ENCODE data around the gene EDN2.

EDN2 gene

DNA sequence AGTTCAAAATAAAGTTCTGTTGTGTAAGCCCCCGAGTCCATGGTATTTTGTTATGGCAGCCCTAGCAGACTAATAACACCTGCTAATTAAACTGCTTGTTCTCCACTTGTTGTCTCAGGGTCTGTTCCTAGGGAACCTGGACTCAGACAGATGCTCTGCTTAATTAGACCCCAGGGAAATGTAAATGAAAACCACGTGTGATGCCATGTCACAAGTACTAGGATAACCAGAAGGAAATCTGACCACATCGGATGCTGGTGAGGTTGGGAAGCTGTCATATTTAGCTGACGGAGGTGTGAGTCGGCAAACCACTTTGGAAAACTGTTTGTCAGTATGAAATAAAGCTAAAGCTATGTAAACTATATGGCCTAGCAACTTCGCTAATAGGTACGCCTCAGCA, 19.6 kb downstream of the EDN2 start:
- no peak for DNase-seq (ENCODE audit: low read depth in 2 of 2)

DNA sequence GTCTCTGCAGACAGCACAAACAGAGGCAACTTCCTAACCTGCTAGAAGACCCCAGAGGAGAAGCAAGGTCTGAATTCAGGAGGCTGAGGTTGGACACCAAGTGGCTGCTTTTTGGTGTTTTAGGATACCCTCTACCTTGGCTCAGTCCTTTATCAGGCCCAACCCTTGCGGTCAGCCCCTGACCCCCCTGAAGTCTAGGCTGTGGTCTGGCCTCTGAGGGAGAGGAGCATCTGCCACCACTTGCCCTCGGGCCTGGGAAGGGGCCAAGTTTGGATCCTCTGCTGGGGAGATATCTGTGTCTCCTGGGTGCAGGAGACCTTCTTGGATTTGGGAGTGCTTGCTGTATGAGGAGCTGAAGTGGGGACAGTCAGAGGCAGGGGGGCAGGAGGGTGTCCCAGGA, 21.0 kb downstream of the EDN2 start:
- DNase-seq (ENCODE audit: low read depth in 2 of 2): no peak

DNA sequence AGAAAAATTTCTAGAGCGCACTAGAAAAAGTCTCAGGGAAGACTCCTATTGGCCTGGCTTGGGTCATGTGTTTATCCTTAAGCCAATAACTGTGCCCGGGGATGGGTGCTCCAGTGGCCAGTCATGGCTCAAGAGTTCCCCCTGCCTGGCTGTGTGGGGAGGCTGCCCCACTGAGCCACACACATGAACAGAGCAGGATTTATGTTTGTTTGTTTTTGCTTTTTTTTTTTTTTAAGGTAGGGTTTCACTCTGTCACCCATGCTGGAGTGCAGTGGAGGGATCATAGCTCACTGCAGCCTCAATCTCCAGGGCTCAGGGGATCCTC, 21.8 kb downstream of the EDN2 start:
- DNase-seq (ENCODE audit: low read depth in 2 of 2): no peak

DNA sequence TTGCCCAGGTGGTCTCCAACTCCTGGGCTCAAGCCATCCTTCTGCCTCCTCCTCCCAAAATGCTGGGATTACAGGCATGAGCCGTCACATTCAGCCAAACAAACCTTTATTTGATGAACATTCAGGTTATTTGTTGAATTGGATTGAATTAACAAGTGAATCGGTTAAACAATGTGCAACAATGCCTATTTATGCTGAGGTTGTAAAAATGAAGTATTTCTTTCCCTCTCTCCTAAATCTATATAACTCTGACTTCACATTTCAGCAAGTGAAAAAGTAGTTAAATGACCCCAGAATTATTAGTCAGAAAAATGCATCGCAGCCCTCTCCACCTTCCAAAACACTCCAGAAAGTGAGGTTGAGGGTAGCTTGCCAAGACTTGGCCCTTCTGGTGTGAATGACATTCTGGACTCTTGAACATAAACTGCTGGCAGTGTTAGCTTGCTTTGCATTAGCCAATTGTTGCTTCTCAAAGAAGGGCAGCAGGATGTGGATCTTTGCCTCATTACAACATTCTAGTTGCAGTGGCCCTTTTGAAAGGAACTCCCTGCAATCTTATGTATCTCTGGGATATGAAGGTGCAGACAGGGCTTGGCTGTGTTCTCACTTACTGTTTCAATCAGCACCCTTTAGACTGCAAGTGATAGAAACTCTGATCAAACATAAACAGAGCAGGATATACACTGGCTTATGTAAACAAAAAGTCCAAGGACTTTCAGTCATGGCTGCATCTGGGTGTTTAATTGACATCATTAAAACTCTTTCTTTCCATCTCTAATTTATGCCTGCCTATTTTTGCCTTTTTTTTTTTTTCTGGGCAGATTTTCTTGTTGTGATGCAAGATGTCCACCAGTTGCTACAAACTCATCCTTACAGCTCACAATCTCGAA, 22.4 kb downstream of the EDN2 start:
- no peak for DNase-seq (ENCODE audit: low read depth in 2 of 2)

DNA sequence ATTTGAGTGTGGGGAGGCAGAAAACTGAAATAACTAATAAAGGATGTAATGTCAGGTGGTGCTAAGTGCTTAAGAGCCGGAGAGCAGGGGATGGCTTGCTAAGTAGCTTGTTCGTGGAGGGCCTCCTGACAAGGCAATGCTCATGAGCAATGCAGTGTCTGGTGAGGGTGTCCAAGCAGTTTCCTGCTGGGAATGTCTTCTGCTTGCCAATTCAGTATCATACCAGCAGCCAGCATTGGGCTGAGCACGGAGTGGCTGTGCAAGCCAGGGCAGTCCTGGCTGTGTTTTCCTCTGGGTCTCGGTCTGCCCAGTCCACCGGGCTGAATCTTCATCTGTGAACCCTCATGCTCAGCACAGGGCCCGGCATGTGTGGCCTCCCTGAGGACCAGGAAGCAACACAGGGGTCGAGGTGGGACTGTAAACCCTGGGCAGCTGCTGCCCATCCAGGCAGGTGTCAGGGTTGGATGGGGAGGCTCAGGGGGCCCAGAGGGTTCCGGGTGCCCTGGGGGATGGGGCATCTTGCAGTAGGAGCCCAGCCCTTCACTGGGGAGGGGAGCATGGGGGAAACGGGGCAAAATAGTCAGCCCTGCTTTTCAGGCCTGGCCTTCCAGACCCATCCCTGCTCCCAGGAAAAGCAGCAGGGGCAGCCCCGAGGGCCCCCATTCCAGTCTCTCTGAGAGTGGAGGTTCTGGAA, 27.5 kb downstream of the EDN2 start:
- no peak for DNase-seq (ENCODE audit: low read depth in 2 of 2)

DNA sequence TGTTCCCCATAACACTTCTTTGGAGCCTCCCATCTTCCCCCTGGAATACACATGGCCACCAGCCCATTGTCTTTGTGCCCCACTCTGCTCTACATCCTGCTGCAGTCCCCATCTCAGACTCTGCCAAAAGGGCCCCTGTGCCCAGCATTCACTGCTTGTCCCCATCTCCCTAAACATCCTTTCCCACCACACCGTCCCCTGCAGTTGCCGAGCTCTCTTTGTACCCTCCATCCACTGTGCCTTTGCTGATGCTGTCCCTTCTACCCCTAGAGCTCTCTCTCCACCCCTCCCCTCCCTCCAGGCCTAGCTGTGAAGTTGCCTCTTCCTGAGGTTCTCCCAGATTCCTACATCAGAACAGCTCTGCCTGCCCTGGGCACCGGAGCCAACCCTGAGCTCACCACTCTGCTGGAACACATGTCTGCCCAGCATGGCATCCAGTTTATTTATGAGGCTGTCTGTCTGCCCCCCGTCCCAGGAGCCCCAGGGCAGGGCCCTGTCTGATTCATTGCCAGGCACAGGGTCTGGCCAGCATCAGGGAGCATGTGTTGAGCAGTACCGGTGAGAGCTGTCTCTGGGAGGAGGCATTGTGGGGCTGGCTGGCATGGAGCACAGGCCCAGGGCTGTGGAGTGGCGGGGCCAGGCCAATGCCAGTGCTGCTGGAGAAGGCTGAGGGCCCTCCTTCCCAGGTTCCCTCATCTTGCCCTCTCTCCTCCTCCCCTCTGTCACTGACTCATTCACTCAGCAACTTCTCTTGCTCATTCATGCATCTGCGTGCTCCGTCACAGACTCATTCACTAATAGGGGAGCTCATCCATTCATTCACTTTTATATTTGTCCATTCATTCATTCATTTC, 28.8 kb downstream of the EDN2 start:
- DNase-seq (ENCODE audit: low read depth in 2 of 2): no peak

DNA sequence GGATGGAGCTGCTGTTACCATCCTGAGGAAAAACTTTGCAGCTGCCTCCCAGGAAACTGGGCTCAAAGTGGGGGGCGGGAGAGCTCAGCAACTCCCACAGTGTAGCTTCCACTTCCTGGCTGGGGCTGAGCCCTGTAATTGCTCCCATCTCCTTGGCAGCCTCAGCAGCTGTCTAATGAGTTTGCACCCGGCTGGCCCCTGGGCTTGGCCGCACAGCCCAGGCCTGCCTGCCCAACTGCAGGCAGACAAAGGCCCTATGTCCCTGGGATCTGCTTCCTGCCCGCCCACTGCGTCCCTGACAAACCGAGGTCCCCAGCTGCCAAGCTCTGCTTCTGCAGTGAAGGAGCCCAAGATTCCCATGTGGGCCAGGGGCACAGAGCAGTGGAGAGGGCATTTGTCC, 30.1 kb downstream of the EDN2 start:
- DNase-seq (ENCODE audit: low read depth in 2 of 2): no peak

DNA sequence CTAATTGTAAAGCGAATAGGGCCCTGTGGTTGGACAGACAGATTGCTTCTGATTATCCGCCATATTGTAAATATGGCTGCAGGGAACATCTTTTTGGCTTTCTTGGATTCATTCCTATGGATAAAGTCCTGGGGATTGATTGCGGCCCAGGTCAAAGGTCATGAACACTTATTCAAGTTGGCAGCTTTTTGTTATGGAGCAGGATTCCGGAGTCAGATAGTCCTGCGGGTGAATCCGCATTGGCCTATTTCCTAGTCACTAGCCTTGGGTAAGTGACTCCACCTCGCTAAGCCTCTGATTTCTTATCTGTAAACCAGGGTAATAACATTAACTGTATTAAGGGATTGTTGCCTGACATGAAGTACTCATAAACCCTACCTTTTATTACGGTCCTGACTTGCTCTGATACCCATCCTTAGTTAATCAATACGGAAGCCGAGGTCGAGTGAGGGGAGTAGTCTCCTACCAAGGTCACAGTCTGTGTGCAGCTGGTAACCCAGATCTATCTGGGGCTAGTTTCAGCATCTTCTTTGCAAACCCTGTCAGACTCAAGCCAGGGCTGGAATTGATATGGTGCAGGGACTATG, 31.7 kb downstream of the EDN2 start:
- DNase-seq (ENCODE audit: low read depth in 2 of 2): no peak

DNA sequence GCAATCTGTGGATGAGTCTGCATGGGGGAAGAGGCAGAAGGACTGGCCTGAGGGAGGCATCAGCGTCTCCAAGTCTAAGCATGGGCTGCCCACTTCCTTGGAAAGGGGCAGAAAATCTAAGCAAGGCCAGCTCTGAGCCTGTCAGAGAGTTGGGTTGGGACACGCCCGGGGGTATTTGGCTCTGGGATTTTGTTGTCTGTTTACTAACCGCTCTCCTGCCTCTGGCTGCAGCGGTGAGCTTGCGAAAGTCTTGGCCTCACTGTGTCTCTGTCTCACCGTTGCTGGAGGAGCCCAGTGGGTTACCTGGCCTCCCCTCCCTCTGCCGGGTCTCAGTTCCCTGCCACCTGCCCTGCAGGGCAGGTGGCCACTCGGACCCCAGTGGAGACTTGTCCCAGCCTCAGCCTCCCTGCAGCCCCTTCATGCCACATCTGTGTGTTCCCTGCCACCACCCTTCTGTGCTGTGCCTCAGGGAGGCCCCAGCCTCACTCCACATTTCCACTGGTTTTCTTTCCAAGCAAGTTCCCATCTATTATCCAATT, 33.7 kb downstream of the EDN2 start:
- DNase-seq (ENCODE audit: low read depth in 2 of 2): no peak

DNA sequence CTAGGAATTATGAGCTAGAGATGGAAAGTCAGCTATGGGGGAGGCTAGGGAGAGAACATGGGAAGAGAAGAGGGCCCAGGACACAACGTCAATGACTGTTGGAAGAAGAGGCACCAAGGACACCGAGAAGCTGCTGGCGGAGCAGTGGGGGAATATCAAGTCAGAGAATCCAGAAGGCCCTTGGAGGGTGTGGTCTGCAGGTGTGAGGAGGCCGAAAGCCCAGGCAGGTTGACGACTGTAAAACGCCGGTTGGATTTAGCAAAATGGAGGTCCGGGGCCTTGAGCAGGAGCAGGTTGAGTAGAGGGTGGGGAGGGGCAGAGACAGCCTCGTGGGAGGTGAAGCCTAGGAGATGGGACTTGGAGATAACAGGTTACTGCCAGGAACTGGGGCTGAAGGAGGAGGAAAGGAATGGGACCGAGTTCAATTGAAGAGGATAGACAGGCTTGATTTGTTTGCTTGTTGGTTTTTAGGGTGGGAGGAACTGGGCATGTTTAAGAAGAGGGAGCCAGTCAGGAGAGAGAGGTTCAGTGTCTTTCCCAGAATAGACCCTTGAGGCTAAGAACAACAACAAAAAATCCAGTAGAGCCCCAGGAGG, 35.1 kb downstream of the EDN2 start:
- DNase-seq (ENCODE audit: low read depth in 2 of 2): no peak

DNA sequence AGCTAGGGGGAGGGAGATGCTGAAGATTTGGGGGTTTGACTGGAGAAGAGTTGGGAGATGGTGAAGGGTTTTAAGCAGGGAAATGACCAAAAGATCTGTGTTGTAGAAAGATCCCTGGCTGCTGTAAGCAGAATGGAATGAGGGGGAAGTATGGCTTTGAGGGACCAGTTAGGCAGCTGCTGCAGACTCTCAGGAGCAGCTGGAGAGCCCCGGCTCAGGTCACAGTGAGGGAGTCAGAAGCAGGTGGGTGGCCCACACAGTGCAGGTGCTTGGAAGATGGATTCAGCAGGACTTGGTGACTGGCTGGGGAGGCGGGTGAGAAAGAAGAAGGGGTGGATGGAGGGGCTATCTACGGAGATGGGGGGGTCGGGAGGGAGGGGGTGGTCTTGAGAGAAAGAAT, 35.7 kb downstream of the EDN2 start:
- no peak for DNase-seq (ENCODE audit: low read depth in 2 of 2)

DNA sequence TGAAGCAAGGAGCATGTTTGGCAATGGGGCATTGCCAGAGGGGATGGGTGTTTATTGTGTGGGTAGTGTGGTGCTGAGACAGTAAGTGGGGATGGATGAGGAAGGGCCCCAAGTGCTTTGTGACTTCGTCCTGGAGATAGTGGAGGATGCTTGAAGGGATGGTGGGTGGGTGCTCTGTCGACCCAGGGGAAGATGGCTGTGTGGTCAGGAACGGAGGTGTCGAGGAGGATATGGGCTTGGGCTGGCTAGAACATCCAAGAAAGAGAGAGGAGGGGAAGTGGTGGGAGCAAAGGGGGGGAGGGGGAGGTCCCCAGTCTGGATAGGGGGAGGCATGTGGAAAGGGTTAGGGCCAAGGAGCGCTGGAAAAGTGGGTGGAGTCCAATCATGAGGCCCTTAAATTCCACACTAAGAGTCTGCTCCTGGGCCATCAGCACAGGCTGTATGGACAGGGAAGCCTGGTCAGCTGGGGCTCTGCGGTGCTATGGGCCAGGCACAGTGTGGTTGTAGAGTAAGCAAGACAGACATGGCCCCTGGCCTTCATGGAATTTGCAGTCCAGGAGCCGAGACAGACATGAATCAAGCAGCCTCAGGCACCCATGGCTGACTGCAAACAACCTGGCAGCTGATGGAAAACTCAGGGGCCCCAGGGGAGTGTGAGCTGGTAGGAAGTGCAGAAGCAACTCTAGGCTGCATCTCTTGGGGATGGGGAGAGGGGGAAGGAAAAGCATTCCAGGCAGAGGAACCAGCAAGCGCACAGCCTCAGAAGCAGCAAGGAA, 36.3 kb downstream of the EDN2 start:
- no peak for DNase-seq (ENCODE audit: low read depth in 2 of 2)

DNA sequence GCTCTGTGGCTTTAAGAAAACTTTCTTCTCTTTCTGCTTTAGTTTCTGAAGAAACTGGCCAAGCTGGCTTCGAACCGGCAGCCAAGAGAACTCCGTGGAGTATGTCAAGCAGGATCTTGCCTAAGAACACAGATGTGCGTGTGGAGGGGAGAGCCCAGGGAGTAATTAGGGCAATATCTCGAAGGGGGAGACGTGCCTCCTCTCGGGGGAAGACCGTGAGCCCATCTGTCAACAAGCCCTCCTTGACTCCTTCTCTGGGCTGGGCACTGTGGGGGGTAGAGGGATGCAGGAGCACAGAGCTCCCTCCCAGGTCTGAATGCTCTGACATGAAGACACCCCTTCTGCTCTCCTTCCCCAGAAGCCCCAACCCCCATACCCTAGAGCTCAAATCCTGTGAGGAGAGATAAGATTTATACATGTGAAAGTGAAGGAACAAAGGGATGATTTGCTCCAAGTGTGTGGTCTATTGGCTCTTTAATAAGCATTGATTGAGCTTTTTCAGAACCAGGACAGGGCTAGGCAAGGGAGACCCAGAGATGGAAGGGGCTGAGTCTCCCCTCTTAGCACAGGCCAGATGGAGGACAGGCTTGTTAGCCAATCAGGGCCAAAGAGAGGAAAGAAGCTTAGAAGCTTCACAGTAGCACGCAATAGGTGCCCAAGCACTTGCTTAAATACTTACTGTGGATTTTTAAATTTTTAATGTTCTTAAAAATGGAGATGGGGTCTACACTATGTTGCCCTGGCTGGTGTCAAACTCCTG, 37.5 kb downstream of the EDN2 start:
- no peak for DNase-seq (ENCODE audit: low read depth in 2 of 2)

DNA sequence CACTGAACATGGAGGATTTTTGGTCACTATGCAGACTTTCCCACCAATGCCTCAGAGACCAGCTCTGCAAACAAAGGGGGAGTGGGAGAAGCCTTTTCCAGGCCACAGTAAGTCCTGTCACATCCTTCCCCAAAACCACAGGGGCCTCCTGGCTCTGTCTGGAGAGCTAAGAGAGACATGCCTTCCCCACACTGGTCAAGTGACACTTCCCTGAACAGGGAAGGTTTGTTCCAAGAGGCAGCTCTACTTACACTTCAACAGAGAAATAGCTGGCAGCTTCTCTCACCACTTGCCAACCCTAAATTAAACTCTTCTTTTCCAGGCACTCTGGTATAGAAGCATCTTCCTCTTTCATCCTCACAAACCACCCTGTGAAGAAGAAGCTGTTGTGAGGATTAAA, 39.7 kb downstream of the EDN2 start:
- no peak for DNase-seq (ENCODE audit: low read depth in 2 of 2)

DNA sequence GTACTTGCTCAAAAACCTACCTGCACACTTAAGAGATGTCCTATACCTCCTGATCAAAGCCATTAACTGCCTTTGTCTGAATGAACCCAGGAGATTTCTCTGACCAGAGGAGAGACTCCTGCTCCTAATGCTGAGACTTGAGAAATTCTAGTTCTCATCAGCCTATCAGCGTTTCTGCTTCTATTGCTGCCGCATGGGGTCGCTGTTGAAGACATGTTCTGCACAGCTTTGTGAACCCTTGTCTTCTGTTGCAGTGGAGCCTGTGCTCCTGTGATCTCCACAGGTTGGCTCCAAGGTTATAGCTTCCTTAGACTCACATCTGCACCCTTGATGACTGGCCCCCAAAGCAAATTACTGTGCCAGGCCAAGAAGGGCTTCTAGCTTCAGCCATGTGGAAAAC, 40.2 kb downstream of the EDN2 start:
- no peak for DNase-seq (ENCODE audit: low read depth in 2 of 2)

DNA sequence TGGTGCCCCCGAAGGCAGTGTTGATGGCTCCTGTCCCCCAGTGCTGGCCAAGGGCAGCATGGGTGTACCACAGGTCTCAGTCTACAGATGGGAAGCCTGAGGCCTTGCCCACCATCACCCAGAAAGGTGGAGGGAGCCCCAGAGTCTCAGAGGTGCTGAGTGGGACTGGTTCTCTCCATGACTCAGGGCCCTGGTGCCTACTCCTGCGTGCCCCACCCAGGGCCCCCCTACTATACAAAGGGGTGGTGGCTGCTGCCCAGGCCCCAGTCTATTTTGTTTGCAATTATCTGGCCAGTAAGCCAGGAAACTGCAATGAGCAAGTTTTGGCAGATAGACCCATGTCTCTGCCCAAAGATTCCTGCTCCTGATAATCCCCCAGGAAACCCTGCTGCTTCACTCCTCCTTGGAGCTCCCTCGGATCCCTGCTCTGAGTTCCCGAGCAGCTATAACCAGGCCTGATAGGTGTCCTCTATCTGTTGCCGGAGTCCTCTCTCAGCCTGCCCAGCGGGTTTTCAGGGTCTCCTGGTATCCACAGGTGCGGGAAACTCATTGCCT, 41.7 kb downstream of the EDN2 start:
- no peak for DNase-seq (ENCODE audit: low read depth in 2 of 2)

DNA sequence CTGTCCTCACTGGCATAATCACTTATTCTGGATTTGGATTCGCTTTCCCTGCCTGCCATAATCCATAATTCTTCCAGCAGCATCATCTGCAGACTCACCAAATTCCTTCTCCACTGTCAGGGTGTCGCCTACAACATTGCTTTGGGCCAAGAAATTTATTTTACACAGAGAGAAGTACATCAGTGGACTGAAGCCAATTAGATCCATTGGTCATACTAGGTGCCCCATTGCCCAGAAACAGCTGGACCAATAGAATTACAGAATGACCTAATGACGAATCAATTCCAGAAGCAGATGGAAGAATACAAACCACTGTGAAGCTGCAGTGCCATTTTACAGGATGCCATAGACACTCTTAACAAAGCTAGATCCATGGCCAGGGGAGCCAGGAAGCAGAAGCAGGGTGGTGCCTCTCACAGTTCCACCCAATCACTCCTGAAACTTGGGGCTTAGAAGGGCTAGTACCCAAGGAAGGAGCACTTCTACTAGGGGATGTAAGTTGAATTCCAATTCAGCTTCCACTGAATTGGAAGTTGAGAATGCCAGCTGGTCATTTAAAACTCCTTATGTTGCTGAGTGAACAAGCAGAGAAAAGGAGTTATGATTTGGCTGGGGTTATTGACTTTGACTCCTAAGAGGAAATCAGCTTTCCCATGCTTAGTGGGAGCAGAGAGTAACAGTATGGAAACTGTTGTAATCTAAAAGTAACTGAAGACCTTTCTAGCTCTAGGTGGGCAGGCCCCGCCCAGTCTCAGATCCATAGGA, 44.0 kb downstream of the EDN2 start:
- DNase-seq (ENCODE audit: low read depth in 2 of 2): no peak

DNA sequence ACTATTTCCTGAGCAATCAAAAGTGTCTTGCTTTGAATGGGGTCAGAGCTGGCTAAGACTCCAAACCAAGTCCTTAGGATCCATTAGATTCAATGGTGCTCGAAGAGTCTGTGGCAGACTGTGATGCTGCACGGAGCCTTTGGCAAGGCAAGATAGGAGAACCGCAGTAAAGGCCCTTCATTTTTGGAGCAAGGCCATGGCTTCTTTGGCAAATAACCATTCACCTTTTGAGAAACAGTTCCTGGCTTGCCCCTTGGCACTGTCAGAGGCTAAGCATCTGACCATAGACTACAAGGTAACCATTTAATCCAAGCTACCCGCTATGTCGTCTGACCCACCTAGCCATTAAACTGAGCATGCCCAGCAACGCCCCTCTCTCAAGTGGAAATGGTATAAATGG, 45.2 kb downstream of the EDN2 start:
- no peak for DNase-seq (ENCODE audit: low read depth in 2 of 2)

DNA sequence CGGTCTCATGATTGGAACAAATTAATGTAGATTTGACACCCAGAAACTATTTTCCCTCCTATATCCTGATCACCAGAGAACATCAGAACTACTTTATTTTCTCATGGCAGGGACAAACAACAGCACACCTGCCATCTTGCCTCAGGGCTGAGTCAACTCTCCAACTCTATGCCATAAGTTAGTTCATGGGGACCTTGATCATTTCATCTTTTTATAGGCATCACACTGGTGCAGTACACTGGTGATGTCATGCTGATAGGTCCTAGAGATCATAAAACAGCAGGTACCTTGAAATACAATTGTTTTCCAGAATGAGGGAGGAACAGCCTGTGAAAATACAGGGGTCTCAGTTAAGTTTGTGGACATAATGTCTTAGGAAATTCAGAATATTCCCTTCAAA, 45.8 kb downstream of the EDN2 start:
- no peak for DNase-seq (ENCODE audit: low read depth in 2 of 2)
